HCT116 (cell line): ENCODE data around the gene CT47A1. TPM values are rescaled to one million over a fixed set of nuclear protein-coding genes. Genes with fewer than 3 reads are reported as not detected.
"Not testable (repeated sequence)": the region's sequence is repeated elsewhere in the genome, so short reads cannot be mapped to it uniquely, and the experiment has no call there.

ENCODE experiments used
- ATAC-seq: fragments of 200-7000 bp; cut with Tn5 transposase; 2 replicates; pipeline ENCODE4 v1.9.1; 2020; ENCODE audit warnings: mild to moderate bottlenecking, moderate library complexity
- Bru-seq: library from RNA; stranded (reverse); fragments of 400-500 nt; gene quantifications from one replicate; lab custom pipeline; 2021; lab: Mats Ljungman, UMichigan
- BruChase-seq, 2 experiments: library from RNA; stranded (reverse); fragments of 400-500 nt; gene quantifications; one replicate each; lab custom pipeline; 2021; lab: Mats Ljungman, UMichigan
- BruUV-seq: library from RNA; stranded (reverse); fragments of 400-500 nt; replicated peaks from 2 replicates; lab custom pipeline; 2021; lab: Mats Ljungman, UMichigan
- CTCF ChIA-PET: fragments of 300-600 bp; sonication (Branson Sonifier 250); formaldehyde crosslinking; loops from one replicate; lab custom pipeline; 2021; ENCODE audit warnings: antibody characterized with exemption; lab: Charles Lee
- POLR2A ChIA-PET: fragments of 300-600, 350-600 bp; sonication (Branson Sonifier 250); formaldehyde crosslinking; loops from one replicate; lab custom pipeline; 2021; ENCODE audit warnings: antibody characterized with exemption; lab: Charles Lee
- RAD21 ChIA-PET, 2 experiments: fragments of 300-600 bp; sonication (Branson Sonifier 250); formaldehyde crosslinking; loops; one replicate each; lab custom pipeline; 2023; ENCODE audit warnings: low total read pairs in 2 of 2; ENCODE audit not compliant: uncharacterized antibody in 2 of 2, unreplicated experiment in 2 of 2, low non-redundant PET in 1 of 2; lab: Charles Lee
- DNase-seq: peaks from one replicate; pipeline ENCODE4 v3.0.0-alpha.2; 2010; ENCODE audit warnings: low read depth, low spot score
- H2AFZ ChIP-seq: fragments of 200-600 bp; shearing (Covaris generic), sonication (generic); 2 replicates; pipeline ENCODE4 v1.6.1; 2017; ENCODE audit warnings: low read depth, mixed run types, mixed read lengths, antibody characterized with exemption, low read length; ENCODE audit not compliant: poor library complexity, severe bottlenecking
- H3K27ac ChIP-seq: 2 replicates; pipeline ENCODE4 v1.5.1; 2012; ENCODE audit warnings: low read depth, low read length
- H3K27me3 ChIP-seq: fragments of 200-600 bp; sonication (generic); 2 replicates; pipeline ENCODE4 v1.6.1; 2016; ENCODE audit warnings: mixed run types, low read length, mixed read lengths; ENCODE audit not compliant: insufficient read depth
- H3K36me3 ChIP-seq, 2 experiments: fragments of 200-500 bp in 1 of 2; fragments of 200-600 bp in 1 of 2; sonication (Bioruptor generic) in 1 of 2; sonication (generic) in 1 of 2; 2 replicates each; pipeline versions ENCODE4 v1.5.1 to v1.6.1; 2014 to 2016; ENCODE audit warnings: low read length in 2 of 2, inconsistent platforms in 1 of 2, mixed read lengths in 1 of 2, mixed run types in 1 of 2; ENCODE audit not compliant: insufficient read depth in 2 of 2, control insufficient read depth in 1 of 2
- H3K4me1 ChIP-seq, 2 experiments: fragments of 200-600 bp in 1 of 2; sonication (generic) in 1 of 2; 2 replicates each; pipeline versions ENCODE4 v1.5.1 to v1.6.1; 2012 to 2017; ENCODE audit warnings: low read length in 2 of 2, inconsistent platforms in 1 of 2, mild to moderate bottlenecking in 1 of 2, mixed read lengths in 1 of 2, mixed run types in 1 of 2, moderate library complexity in 1 of 2; ENCODE audit not compliant: insufficient read depth in 2 of 2, control insufficient read depth in 1 of 2
- H3K4me2 ChIP-seq: fragments of 200-600 bp; sonication (generic); 2 replicates; pipeline ENCODE4 v1.6.1; 2017; ENCODE audit warnings: mixed run types, low read length, mixed read lengths
- H3K4me3 ChIP-seq, 2 experiments: fragments of 200-600 bp in 1 of 2; sonication (generic) in 1 of 2; replicated peaks in 1 of 2; 2 replicates each; pipeline ENCODE4 v1.5.1; 2011 to 2016; ENCODE audit warnings: low read length in 2 of 2, control low read depth in 1 of 2, low read depth in 1 of 2, mild to moderate bottlenecking in 1 of 2, mixed read lengths in 1 of 2, mixed run types in 1 of 2
- H3K79me2 ChIP-seq: fragments of 200-600 bp; sonication (generic); 2 replicates; pipeline ENCODE4 v1.6.1; 2017; ENCODE audit warnings: mild to moderate bottlenecking, mixed run types, low read length, moderate library complexity, mixed read lengths; ENCODE audit not compliant: insufficient read depth
- H3K9ac ChIP-seq: fragments of 200-600 bp; sonication (generic); 2 replicates; pipeline ENCODE4 v1.6.1; 2016; ENCODE audit warnings: low read length, mixed read lengths
- H3K9me2 ChIP-seq: fragments of 200-600 bp; sonication (generic), shearing (Covaris generic); 2 replicates; pipeline ENCODE4 v1.6.1; 2017; ENCODE audit warnings: mixed run types, mild to moderate bottlenecking, moderate library complexity; ENCODE audit not compliant: insufficient read depth
- H3K9me3 ChIP-seq, 2 experiments: fragments of 200-500 bp in 1 of 2; fragments of 200-600 bp in 1 of 2; sonication (Bioruptor generic) in 1 of 2; sonication (generic) in 1 of 2; 2 replicates each; pipeline ENCODE4 v1.6.1; 2014 to 2017; ENCODE audit warnings: low read length in 2 of 2, mixed read lengths in 2 of 2, inconsistent platforms in 1 of 2, low read depth in 1 of 2, mild to moderate bottlenecking in 1 of 2, mixed run types in 1 of 2, moderate library complexity in 1 of 2; ENCODE audit not compliant: control insufficient read depth in 1 of 2, insufficient read depth in 1 of 2
- H4K20me1 ChIP-seq: fragments of 200-600 bp; sonication (generic), shearing (Covaris generic); 2 replicates; pipeline ENCODE4 v1.6.1; 2017; ENCODE audit warnings: mixed run types, mild to moderate bottlenecking, moderate library complexity; ENCODE audit not compliant: insufficient read depth
- CEBPB ChIP-seq: IDR thresholded peaks from 2 replicates; pipeline ENCODE4 v1.6.1; 2012; ENCODE audit warnings: low read depth
- CTCF ChIP-seq, 3 experiments: fragments of 200-600 bp in 1 of 3; sonication (generic) in 1 of 3; IDR thresholded peaks in 2 of 3; conservative IDR thresholded peaks in 1 of 3; 2 replicates each; pipeline ENCODE4 v1.5.1; 2012 to 2017; ENCODE audit warnings: low read depth in 2 of 3, low read length in 2 of 3, antibody characterized with exemption in 1 of 3, borderline replicate concordance in 1 of 3, control low read depth in 1 of 3, mild to moderate bottlenecking in 1 of 3, mixed read lengths in 1 of 3, mixed run types in 1 of 3, moderate library complexity in 1 of 3; ENCODE audit not compliant: insufficient read depth in 1 of 3
- EZH2 ChIP-seq: fragments of 200-600 bp; sonication (generic); IDR thresholded peaks from 2 replicates; pipeline ENCODE4 v1.6.1; 2017; ENCODE audit warnings: antibody characterized with exemption, mixed run types
- EZH2phosphoT487 ChIP-seq: fragments of 200-600 bp; IDR thresholded peaks from 2 replicates; pipeline ENCODE4 v1.6.1; 2018; ENCODE audit warnings: antibody characterized with exemption, borderline replicate concordance
- JUND ChIP-seq: IDR thresholded peaks from 2 replicates; pipeline ENCODE4 v1.6.1; 2012
- MAX ChIP-seq: IDR thresholded peaks from 2 replicates; pipeline ENCODE4 v1.6.1; 2012
- SIN3A ChIP-seq: IDR thresholded peaks from 2 replicates; pipeline ENCODE4 v1.6.1; 2012; ENCODE audit warnings: low read depth
- SP1 ChIP-seq: IDR thresholded peaks from 2 replicates; pipeline ENCODE4 v1.6.1; 2012; ENCODE audit warnings: low read depth
- SRF ChIP-seq: IDR thresholded peaks from 2 replicates; pipeline ENCODE4 v1.6.1; 2012; ENCODE audit warnings: low read depth
- TCF7L2 ChIP-seq: IDR thresholded peaks from 2 replicates; pipeline ENCODE4 v1.7.0; 2011; ENCODE audit warnings: borderline replicate concordance, inconsistent platforms; ENCODE audit not compliant: insufficient read depth, insufficient read length; ENCODE audit errors: extremely low read depth
- YY1 ChIP-seq: IDR thresholded peaks from 2 replicates; pipeline ENCODE4 v1.6.1; 2011; ENCODE audit warnings: low read length, low read depth, moderate library complexity, mild to moderate bottlenecking; ENCODE audit not compliant: insufficient replicate concordance; ENCODE audit errors: extremely low read depth
- ZFX ChIP-seq: fragments of 450-650 bp; IDR thresholded peaks from 2 replicates; pipeline ENCODE4 v1.6.1; 2017
- intact Hi-C: fragments of 100-400 bp; cut with micrococcal nuclease; formaldehyde crosslinking; loops from 2 replicates; pipeline ENCODE4 v1.10.0; 2022
- long read RNA-seq: library from polyadenylated mRNA; unstranded; transcript quantifications from one replicate; pipeline ENCODE4 v2.0.0, GENCODE V29; 2021; ENCODE audit not compliant: unreplicated experiment
- polyA plus RNA-seq: library from polyadenylated mRNA; unstranded; fragments of >200 nt; gene quantifications from 2 replicates; pipeline ENCODE4 v1.2.1, GENCODE V29; 2012; ENCODE audit warnings: missing spikeins
- total RNA-seq: library from RNA; stranded (reverse); gene quantifications from one replicate; pipeline ENCODE4 v1.2.1, GENCODE V29; 2021; ENCODE audit not compliant: unreplicated experiment
- TF ChIP-seq, protein P1 (sequence below): IDR thresholded peaks from 2 replicates; pipeline ENCODE4 v1.6.1; 2011; ENCODE audit warnings: mild to moderate bottlenecking, low read length, moderate library complexity; ENCODE audit not compliant: insufficient replicate concordance; ENCODE audit errors: extremely low read depth

Gene CT47A1
- not detected for total RNA-seq
- polyA plus RNA-seq: not detected in 2 replicates
- Bru-seq, nascent RNA: not detected
- not detected for BruChase-seq, experiment 1, labeled RNA remaining after a 6-hour chase
- BruChase-seq, experiment 2, labeled RNA remaining after a 2-hour chase: not detected
- long read RNA-seq: 0 reads

GRCh38 chrX:120985660-120986059 is at the start of gene CT47A1:
Gene CT47A1, minus strand, starts transcription at chrX:120985760. Its CDS starts 231 bp downstream, at chrX:120985529.
- H3K36me3 ChIP-seq, intact Hi-C loops, H3K27me3 ChIP-seq, CTCF ChIA-PET, H2AFZ ChIP-seq, H3K4me2 ChIP-seq, H3K9ac ChIP-seq, RAD21 ChIA-PET, POLR2A ChIA-PET, H4K20me1 ChIP-seq, DNase-seq, H3K9me2 ChIP-seq, H3K4me1 ChIP-seq, H3K27ac ChIP-seq, H3K79me2 ChIP-seq, BruUV-seq, H3K4me3 ChIP-seq, ATAC-seq, H3K9me3 ChIP-seq: not testable (repeated sequence)

DNA sequence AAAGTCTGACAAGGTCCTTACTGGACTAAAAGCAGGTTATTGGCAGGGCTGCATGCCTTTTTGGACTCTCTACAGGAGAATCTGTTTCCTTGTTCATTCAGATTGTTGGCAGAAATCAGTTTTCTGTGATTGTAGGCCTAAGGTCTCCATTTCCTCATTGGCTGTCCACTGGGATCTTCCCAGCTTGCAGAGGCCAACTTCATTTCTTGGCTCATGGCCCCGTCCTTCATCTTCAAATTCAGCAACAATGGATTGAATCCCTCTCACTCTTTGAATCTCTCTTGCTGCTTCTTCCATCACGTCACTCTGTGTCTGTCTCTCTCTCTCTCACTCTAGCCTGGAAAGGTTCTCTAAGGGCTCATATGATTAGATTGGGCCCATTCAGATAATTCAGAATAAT is 47.0 kb upstream of the CT47A1 start:
- no peak for ATAC-seq
- TF ChIP-seq CEBPB (no peak), YY1 (no peak), ZFX (no peak), JUND (no peak), SRF (no peak), CTCF (IDR thresholded peaks at IDR 0.05 in 2 of 3, conservative IDR thresholded peaks at IDR 0.05 in 1 of 3; ENCODE audit: borderline replicate concordance in 1 of 3, insufficient read depth in 1 of 3, low read depth in 2 of 3, low read length in 2 of 3) (no peak), TCF7L2 (no peak), EZH2phosphoT487 (no peak), SIN3A (no peak), SP1 (no peak), MAX (no peak), EZH2 (no peak)
- TF ChIP-seq, protein P1, sequence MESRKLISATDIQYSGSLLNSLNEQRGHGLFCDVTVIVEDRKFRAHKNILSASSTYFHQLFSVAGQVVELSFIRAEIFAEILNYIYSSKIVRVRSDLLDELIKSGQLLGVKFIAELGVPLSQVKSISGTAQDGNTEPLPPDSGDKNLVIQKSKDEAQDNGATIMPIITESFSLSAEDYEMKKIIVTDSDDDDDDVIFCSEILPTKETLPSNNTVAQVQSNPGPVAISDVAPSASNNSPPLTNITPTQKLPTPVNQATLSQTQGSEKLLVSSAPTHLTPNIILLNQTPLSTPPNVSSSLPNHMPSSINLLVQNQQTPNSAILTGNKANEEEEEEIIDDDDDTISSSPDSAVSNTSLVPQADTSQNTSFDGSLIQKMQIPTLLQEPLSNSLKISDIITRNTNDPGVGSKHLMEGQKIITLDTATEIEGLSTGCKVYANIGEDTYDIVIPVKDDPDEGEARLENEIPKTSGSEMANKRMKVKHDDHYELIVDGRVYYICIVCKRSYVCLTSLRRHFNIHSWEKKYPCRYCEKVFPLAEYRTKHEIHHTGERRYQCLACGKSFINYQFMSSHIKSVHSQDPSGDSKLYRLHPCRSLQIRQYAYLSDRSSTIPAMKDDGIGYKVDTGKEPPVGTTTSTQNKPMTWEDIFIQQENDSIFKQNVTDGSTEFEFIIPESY: no peak

More for the DNA sequence above, 47.0 kb upstream of the CT47A1 start:
- BruUV-seq: no TSS peak
- H3K27me3 ChIP-seq: no peaks in the 10 kb centered on the region
- no peaks in the 10 kb centered on the region for H3K9me3 ChIP-seq
- intact Hi-C loops: no loop called here
- no peaks in the 10 kb centered on the region for H3K36me3 ChIP-seq
- no peak for DNase-seq
- no peak overlapping the region for H3K27ac ChIP-seq
- no peaks in the 10 kb centered on the region for H3K79me2 ChIP-seq
- ChIA-PET CTCF (no interaction called here), RAD21 (no interaction called here), POLR2A (no interaction called here)
- no peak overlapping the region for H3K4me2 ChIP-seq
- H3K9ac ChIP-seq: no peak overlapping the region
- no peak overlapping the region for H3K4me3 ChIP-seq
- no peaks in the 10 kb centered on the region for H3K4me1 ChIP-seq
- no peak overlapping the region for H2AFZ ChIP-seq
- no peaks in the 10 kb centered on the region for H4K20me1 ChIP-seq
- no peaks in the 10 kb centered on the region for H3K9me2 ChIP-seq
